Nucleus accumbens (tissue), 56 donors: Measurements from ENCODE around the gene AHDC1.
"Not testable (repeated sequence)": the region's sequence is repeated elsewhere in the genome, so short reads cannot be mapped to it uniquely, and the experiment has no call there.

Experiments used
- DNase-seq, 56 donors: peaks; one replicate each; lab custom pipeline; 2025; lab: John Stamatoyannopoulos, UW

The AHDC1 gene

GRCh38 chr1:27634177-27634984, 30.4 kb upstream of the AHDC1 start:
- DNase-seq, result no peak

DNA sequence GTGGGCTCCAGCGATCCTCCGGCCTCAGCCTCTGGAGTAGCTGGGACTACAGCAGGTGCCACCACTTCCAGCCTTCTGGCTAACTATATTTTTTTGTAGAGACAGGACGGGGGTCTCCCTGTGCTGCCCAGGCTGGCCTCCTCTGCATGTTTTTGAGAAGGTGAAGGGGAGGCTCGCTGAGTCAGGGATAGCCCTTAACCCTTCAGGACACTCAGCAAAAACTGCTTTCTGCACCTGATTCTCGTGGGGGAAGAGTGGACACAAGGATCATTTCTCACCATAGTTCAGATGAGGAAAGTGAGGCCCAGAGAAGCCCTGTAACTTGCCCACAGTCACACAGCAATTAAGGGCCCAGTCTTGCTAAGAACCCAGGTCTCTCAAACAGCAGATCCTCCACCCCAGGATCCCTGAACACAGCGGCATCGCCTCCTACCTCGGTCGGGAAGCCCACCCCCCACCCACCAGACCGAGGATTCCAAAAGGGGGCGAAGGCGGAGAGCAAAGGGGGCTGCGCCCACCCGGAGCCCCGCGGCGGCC, 29.8 kb upstream of the AHDC1 start:
- DNase-seq, result no peak

- DNase-seq, result no peak
Measured at GRCh38 chr1:27633298-27633610, 29.3 kb upstream of the AHDC1 start.

GRCh38 chr1:27632387-27633297, 28.7 kb upstream of the AHDC1 start:
- no peak for DNase-seq

- DNase-seq, result no peak
Measured at GRCh38 chr1:27630859-27631491, 27.0 kb upstream of the AHDC1 start.

DNA sequence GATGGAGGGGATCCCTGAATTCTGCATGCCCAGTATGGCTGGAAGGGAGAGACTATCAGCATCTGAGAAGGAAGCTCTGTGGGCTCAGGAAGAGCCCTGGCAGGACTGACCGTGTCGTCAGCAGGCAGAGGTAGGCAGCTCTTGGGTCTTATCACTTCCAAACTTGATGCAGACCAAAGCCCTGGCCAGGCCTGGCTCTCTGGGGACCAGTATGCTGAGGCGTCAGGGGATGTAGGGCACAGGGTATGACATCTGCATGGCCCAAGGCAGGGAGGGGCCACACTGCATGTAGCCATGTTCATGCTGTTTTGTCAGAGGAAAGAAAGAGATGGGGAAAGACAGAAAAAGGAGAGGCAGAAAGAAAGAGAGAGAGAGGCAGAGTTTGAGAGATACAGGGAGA, 24.8 kb upstream of the AHDC1 start:
- DNase-seq, result no peak

DNA sequence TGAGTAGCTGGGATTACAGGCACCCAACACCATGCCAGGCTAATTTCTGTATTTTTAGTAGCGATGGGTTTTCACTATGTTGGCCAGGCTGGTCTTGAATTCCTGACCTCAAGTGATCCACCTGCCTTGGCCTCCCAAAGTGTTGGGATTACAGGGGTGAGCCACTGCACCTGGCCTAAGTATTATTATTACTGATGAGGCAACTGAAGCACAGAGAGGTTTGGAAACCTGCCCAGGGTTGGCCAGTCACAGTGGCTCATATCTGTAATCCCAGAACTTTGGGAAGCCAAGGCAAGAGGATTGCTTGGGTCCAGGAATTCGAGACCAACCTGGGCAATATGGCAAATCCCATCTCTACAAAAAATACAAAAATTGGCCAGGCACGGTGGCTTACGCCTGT, 23.8 kb upstream of the AHDC1 start:
- DNase-seq, result not testable (repeated sequence)

- DNase-seq, result no peak
Measured at GRCh38 chr1:27627061-27627460, 23.1 kb upstream of the AHDC1 start.

GRCh38 chr1:27626031-27626935, 22.3 kb upstream of the AHDC1 start:
- DNase-seq, result no peak

GRCh38 chr1:27624467-27625178, 20.7 kb upstream of the AHDC1 start:
- peak in 13 of 56 donors; percentile 11 to 42 (median 21) for DNase-seq

- no peak for DNase-seq
Measured at GRCh38 chr1:27623327-27624212, 19.6 kb upstream of the AHDC1 start.

DNA sequence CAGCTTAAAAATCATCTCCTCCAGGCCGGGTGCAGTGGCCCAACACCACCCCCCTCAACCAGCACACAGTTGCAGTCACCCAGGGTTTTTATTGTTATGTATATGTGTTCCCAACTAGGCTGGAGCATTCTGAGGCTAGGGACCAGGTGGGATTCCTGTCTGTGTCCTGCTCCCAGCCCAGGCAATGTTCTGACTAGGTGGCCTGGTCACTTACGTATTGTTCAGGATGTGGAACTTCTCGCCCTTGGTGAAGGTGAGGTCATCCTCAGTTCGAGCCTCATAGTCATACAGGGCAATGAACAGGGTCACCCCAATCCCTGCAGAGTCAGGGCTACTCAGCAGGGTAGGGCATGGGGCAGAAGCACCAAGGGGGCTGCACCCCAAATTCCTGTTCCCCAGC, 18.9 kb upstream of the AHDC1 start:
- no peak for DNase-seq

GRCh38 chr1:27621051-27621920, 17.3 kb upstream of the AHDC1 start:
- DNase-seq, result no peak

- DNase-seq, result not testable (repeated sequence)
Measured at GRCh38 chr1:27619782-27620438, 16.0 kb upstream of the AHDC1 start.

- no peak for DNase-seq
Measured at GRCh38 chr1:27618341-27619082, 14.6 kb upstream of the AHDC1 start.

- no peak for DNase-seq
Measured at GRCh38 chr1:27617420-27617819, 13.5 kb upstream of the AHDC1 start.
